Measurements from ENCODE around the gene SORBS2. TPM values are rescaled to one million over a fixed set of nuclear protein-coding genes. Genes with fewer than 3 reads are reported as not detected.

SORBS2 gene
- total and polyA plus RNA-seq, 2 of the 8 experiments (the other 6 are each of a cell fraction or from before 2014, with no cell fraction given) = 73.0 to 87.1 TPM

- H4K5ac ChIP-seq (ENCODE audit: insufficient read length, low read depth, low read length) = no peak overlapping the region
- CTCF ChIA-PET (ENCODE audit: partially characterized antibody) = interaction anchor here (0.7 to 1.6 kb wide), 2 partner anchors 11 to 47 kb away, joined by 3 to 4 read pairs; no protein-coding TSS in a partner anchor
- peaks cover 0 to 3% (median 1%) of the 10 kb centered on the region in 4 experiments; a peak in 3 of 7 replicates for H3K4me1 ChIP-seq (replicated peaks in 1 of 4; ENCODE audit: control insufficient read depth in 3 of 4, insufficient read depth in 4 of 4, low read length in 3 of 4)
- no peak overlapping the region for H3K4me2 ChIP-seq (ENCODE audit: insufficient read depth in 1 of 2, low read depth in 2 of 2, low read length in 2 of 2)
- no peak overlapping the region for H2AK5ac ChIP-seq (ENCODE audit: low read depth, low read length)
- H2BK20ac ChIP-seq (ENCODE audit: low read length) = no peak overlapping the region
- H4K91ac ChIP-seq (replicated peaks; ENCODE audit: insufficient read length, low read length) = no peak overlapping the region
- no peak overlapping the region for H2BK15ac ChIP-seq (ENCODE audit: low read length)
- no peak overlapping the region for H2BK120ac ChIP-seq (replicated peaks; ENCODE audit: low read depth, low read length)
- H3K79me2 ChIP-seq (ENCODE audit: control insufficient read depth in 1 of 2, insufficient read depth in 2 of 2, low read length in 2 of 2) = no peaks in the 10 kb centered on the region
- H3K56ac ChIP-seq (replicated peaks; ENCODE audit: insufficient read length, low read depth, low read length) = no peak overlapping the region
- H3K14ac ChIP-seq (ENCODE audit: insufficient read length) = no peak overlapping the region
- no peak overlapping the region for H4K8ac ChIP-seq (ENCODE audit: extremely low read depth, insufficient read depth, low read length)
- no peak overlapping the region for H3K27ac ChIP-seq (ENCODE audit: low read depth, low read length)
- POLR2A ChIA-PET (ENCODE audit: partially characterized antibody) = interaction anchor here (1.0 kb wide), 1 partner anchor 10 kb away, joined by 3 read pairs; no protein-coding TSS in a partner anchor
- FAIRE-seq (no peak), DNase-seq (ENCODE audit: low read depth in 1 of 2, low spot score in 2 of 2) (no peak)
- no peak overlapping the region for H2BK5ac ChIP-seq (ENCODE audit: low read depth, low read length)
- no peak overlapping the region for H3K9ac ChIP-seq (replicated peaks in 1 of 4; ENCODE audit: extremely low read depth in 1 of 4, low read depth in 3 of 4, low read length in 3 of 4)
- 0 out of 4 replicates have a peak, but pooled peaks cover 0 to 2% of the 10 kb centered on the region in 2 experiments for H3K9me3 ChIP-seq (ENCODE audit: insufficient read depth in 2 of 2, low read depth in 1 of 2, low read length in 1 of 2)
- H3K23me2 ChIP-seq (ENCODE audit: low read depth, low read length) = no peaks in the 10 kb centered on the region
- no peaks in the 10 kb centered on the region for H3K79me1 ChIP-seq (ENCODE audit: low read depth, low read length)
- H3K4me3 ChIP-seq (ENCODE audit: extremely low read depth in 1 of 4, insufficient read depth in 2 of 4, low read depth in 3 of 4, low read length in 4 of 4) = no peak overlapping the region
- 94% methylated on average over 5 of the region's 5 CpGs; no CpG with 5 or more reads in 1 of the 2 experiments for whole genome bisulfite sequencing, 2 experiments (ENCODE audit: extremely low coverage in 1 of 2, insufficient coverage in 1 of 2, insufficient read length in 1 of 2, insufficient replicate concordance in 2 of 2, low coverage in 1 of 2, low lambda C conversion rate in 2 of 2, missing lambda C conversion rate in 1 of 2)
- no peak overlapping the region for H3K23ac ChIP-seq (ENCODE audit: insufficient read length)
- H2BK12ac ChIP-seq (ENCODE audit: low read depth, low read length) = no peak overlapping the region
- H3K4ac ChIP-seq (replicated peaks; ENCODE audit: insufficient read length, low read depth, low read length) = no peak overlapping the region
- H2AFZ ChIP-seq (ENCODE audit: low read length) = no peak overlapping the region
- H3K36me3 ChIP-seq (ENCODE audit: control insufficient read depth in 2 of 4, insufficient read depth in 4 of 4, low read length in 3 of 4) = peaks cover 0 to 3% (median 0%) of the 10 kb centered on the region in 4 experiments; a peak in 2 of 8 replicates
- H3K27me3 ChIP-seq (replicated peaks in 1 of 4; ENCODE audit: control insufficient read depth in 3 of 4, extremely low read depth in 1 of 4, insufficient read depth in 3 of 4, low read length in 3 of 4) = no peaks in the 10 kb centered on the region
- H3K18ac ChIP-seq (ENCODE audit: extremely low read depth, low read length) = no peak overlapping the region
- H4K20me1 ChIP-seq (replicated peaks in 1 of 2; ENCODE audit: control insufficient read depth in 1 of 2, insufficient read depth in 2 of 2, low read length in 2 of 2) = no peaks in the 10 kb centered on the region
Measured at GRCh38 chr4:185682236-185682635, 129.8 kb downstream of the SORBS2 start.
